ENCODE results near the gene WDR74.

The WDR74 gene

GRCh38 chr11:62806611-62807121 is 32.7 kb downstream of the WDR74 start:
- peak; percentile 91 for DNase-seq (ENCODE audit: low read depth)
- H3K4me3 ChIP-seq (ENCODE audit: low read depth, low read length) = peak overlapping the region; percentile 79
- TF ChIP-seq MYC (IDR thresholded peaks at IDR 0.05; ENCODE audit: low read depth, low read length) = no peak
- TF ChIP-seq MAX (IDR thresholded peaks at IDR 0.05; ENCODE audit: low read depth, low read length) = peak; percentile 23; the same call in 1 of the 2 replicates

- H3K4me3 ChIP-seq (ENCODE audit: low read depth, low read length) = peak overlapping the region; percentile 79
- peak; percentile 56 for DNase-seq (ENCODE audit: low read depth)
- TF ChIP-seq MYC (IDR thresholded peaks at IDR 0.05; ENCODE audit: low read depth, low read length) (no peak), POLR2A (IDR thresholded peaks at IDR 0.05; ENCODE audit: extremely low read depth, insufficient read length) (no peak)
- TF ChIP-seq, protein P1, sequence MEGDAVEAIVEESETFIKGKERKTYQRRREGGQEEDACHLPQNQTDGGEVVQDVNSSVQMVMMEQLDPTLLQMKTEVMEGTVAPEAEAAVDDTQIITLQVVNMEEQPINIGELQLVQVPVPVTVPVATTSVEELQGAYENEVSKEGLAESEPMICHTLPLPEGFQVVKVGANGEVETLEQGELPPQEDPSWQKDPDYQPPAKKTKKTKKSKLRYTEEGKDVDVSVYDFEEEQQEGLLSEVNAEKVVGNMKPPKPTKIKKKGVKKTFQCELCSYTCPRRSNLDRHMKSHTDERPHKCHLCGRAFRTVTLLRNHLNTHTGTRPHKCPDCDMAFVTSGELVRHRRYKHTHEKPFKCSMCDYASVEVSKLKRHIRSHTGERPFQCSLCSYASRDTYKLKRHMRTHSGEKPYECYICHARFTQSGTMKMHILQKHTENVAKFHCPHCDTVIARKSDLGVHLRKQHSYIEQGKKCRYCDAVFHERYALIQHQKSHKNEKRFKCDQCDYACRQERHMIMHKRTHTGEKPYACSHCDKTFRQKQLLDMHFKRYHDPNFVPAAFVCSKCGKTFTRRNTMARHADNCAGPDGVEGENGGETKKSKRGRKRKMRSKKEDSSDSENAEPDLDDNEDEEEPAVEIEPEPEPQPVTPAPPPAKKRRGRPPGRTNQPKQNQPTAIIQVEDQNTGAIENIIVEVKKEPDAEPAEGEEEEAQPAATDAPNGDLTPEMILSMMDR (IDR thresholded peaks at IDR 0.05; ENCODE audit: low read depth, low read length) = no peak
These were observed 33.4 kb downstream of the WDR74 start for GRCh38 chr11:62805961-62806441.

DNA sequence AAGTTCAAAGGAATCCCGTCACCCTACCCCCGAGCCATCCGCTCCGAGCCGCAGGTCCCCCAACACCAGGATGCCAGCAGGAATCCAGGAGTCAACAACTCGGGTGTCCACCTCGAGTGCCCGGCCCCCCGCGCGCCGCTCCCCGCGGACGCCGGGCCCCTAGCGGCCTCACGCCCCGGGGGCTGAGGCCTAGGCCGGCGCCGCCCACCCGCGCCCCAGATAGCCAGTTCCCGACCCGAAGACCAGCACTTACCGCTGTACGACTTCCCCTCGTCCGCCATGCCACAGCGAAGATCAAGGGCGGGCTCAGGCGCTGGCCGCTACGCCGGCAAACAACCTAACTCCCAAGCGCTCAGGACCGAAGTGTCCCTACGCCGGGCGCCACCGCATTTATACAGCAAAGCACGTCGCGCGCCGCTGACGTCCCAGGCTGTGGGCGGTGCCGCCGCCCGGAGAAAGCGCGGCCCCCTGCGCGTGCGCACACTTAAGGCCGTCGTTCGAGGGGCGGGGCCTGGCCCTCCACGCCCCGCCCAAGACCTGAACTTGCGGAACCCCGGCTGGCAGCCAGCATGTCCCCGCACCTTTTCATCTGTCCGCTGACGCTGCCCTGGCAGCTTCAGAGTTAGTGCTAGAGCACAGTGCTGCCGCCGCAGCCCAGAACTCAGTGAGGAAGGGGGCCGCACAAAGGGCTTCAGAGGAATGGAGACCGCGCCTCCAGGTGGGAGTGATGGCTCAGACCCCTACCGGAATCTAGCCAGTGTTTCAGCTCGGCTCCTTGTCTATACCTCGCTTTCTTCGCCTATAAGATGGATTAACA is 34.1 kb downstream of the WDR74 start, which contains the start of gene NXF1:
NXF1 (minus strand) TSS at position 365 of the 817 bp plus-strand sequence; CDS start at position 281, 84 bp downstream.
- TF ChIP-seq MYC (IDR thresholded peaks at IDR 0.05; ENCODE audit: low read depth, low read length) (peak; percentile 65; the same call in 1 of the 2 replicates), POLR2A (IDR thresholded peaks at IDR 0.05; ENCODE audit: extremely low read depth, insufficient read length) (peak; percentile 100), MAX (IDR thresholded peaks at IDR 0.05; ENCODE audit: low read depth, low read length) (peak; percentile 76)
- TF ChIP-seq, protein P1 (IDR thresholded peaks at IDR 0.05; ENCODE audit: low read depth, low read length) = no peak
- peak within 1 kb of the TSS; percentile 94 for H3K4me3 ChIP-seq (ENCODE audit: low read depth, low read length)
- DNase-seq (ENCODE audit: low read depth) = peak; percentile 97

DNA sequence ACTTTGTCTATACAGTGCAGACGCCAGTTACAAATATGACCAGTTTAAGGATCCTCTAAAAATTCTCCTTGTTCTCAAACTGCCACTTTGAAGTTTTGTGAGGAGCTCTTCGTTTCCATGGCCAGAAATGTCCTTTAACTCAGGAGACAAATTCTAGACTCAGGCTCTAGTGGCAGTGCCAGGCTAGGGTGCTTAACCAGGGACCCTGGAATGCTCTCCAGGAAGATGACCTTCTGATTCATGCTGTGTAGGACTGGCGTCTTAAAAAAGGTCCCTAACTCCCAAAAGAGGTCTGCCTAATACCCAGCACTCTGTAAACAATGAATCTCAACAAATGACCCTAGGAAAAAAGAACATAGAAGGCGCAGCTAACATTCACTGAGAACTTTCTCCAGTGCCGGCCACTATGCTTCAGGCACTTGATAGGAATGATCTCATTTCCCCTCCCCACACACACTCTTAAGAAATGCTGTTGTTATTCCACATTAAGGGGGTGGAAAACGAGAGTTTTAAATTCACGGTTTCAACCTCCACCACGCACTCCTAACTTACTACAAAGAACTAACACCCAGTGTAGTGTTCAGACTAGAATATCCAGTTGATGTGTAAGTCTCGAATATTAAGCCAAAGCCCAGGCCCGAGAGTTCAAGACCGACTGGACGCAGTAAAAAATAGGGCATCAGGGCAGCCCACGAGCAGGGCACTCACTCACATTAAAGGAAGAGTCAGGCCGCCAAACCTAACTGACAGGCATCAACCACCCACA is 34.9 kb downstream of the WDR74 start:
- H3K4me3 ChIP-seq (ENCODE audit: low read depth, low read length) = peak overlapping the region; percentile 94
- TF ChIP-seq POLR2A (IDR thresholded peaks at IDR 0.05; ENCODE audit: extremely low read depth, insufficient read length) = no peak
- TF ChIP-seq MAX (IDR thresholded peaks at IDR 0.05; ENCODE audit: low read depth, low read length) = no peak
- TF ChIP-seq, protein P1 (IDR thresholded peaks at IDR 0.05; ENCODE audit: low read depth, low read length) = no peak
- TF ChIP-seq MYC (IDR thresholded peaks at IDR 0.05; ENCODE audit: low read depth, low read length) = no peak
- DNase-seq (ENCODE audit: low read depth) = peak; percentile 40

DNA sequence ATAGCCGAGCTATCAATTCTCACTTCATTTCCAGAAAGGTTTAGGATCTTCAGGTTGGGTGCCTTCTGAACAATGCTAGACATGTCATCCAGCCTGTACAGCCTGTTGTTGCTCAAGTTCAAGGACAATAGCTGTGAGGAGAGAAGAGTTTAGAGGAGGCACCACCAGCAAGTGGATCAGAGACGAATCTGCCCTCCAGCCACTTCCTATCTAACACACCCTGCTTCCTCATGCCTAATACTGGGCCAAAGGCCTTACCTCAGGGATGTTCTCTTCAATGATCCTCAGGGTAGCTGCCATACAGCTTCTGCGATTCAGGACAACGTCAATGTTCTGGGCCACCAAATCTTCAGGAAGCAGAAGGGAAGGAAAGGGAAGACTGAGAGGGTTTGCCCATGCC is 38.3 kb downstream of the WDR74 start:
- no peak overlapping the region for H3K4me3 ChIP-seq (ENCODE audit: low read depth, low read length)
- TF ChIP-seq POLR2A (IDR thresholded peaks at IDR 0.05; ENCODE audit: extremely low read depth, insufficient read length) (no peak), MAX (IDR thresholded peaks at IDR 0.05; ENCODE audit: low read depth, low read length) (no peak), MYC (IDR thresholded peaks at IDR 0.05; ENCODE audit: low read depth, low read length) (no peak)
- TF ChIP-seq, protein P1 (IDR thresholded peaks at IDR 0.05; ENCODE audit: low read depth, low read length) = no peak
- no peak for DNase-seq (ENCODE audit: low read depth)

Data from NB4 (cell line).